HG02943 (cell line): ENCODE results near the gene DIAPH1.

ENCODE experiments used
- ATAC-seq: cut with Tn5 transposase; IDR thresholded peaks from one replicate; pipeline ENCODE4 v1.9.1; 2021; ENCODE audit warnings: mild to moderate bottlenecking, low read depth, moderate library complexity; ENCODE audit not compliant: unreplicated experiment

The DIAPH1 gene

DNA sequence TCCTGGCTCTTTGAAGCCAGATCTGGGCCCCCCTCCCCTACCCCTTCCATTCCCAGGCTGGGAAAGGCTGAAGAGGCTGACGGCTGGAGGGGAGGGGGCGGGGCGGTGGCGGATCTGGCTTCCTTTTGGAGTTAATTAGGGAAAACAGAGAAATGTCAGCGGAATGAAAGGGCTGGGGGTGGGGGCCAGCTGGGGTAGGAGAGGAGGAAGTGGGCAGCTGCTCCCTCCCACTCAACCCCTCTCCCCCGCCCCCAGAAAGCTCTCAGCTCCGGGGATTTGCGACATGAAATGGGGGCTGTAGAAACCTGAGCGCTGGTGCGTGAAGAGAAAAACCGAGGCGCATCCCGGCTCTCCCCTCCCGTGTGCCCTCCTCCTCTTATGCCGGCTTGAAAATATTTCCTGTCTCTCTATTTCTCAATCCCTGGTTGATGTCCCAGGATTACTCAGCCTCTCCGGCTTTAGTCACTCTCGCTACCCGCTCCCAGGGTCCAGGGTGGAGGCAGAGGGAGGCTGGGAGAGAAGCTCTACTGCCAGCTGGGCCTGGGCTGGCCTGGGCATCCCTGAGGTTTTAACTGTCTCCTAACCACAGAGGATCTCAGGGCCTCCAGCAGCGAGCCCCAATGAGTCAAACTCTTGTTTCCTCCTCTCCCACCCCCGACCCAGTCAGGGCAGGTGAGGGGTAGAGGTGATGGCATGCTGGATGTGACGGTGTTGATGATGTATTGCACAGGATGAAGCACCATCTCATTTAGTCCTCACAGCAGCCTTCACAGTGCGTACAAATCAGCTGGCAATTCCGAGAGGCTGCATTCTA is 109.8 kb downstream of the DIAPH1 start:
- no peak for ATAC-seq

DNA sequence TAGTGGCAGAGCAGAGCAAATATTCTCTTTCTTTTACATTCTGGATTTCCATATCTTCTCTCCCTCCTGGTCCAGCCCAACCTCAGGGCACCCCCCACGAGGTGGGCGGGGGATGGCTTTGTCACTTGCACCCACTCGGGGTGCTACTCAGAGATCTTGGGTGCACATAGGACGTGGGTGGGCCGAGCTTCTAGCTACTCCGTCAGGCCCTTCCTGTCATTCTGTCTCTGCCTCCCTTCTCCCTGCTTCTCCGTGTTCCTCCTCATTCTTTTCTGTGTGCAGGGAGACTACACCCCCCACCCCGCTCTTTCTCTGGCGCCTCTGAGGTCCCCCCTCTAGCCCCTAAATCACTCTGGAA is 110.4 kb downstream of the DIAPH1 start:
- ATAC-seq = no peak

DNA sequence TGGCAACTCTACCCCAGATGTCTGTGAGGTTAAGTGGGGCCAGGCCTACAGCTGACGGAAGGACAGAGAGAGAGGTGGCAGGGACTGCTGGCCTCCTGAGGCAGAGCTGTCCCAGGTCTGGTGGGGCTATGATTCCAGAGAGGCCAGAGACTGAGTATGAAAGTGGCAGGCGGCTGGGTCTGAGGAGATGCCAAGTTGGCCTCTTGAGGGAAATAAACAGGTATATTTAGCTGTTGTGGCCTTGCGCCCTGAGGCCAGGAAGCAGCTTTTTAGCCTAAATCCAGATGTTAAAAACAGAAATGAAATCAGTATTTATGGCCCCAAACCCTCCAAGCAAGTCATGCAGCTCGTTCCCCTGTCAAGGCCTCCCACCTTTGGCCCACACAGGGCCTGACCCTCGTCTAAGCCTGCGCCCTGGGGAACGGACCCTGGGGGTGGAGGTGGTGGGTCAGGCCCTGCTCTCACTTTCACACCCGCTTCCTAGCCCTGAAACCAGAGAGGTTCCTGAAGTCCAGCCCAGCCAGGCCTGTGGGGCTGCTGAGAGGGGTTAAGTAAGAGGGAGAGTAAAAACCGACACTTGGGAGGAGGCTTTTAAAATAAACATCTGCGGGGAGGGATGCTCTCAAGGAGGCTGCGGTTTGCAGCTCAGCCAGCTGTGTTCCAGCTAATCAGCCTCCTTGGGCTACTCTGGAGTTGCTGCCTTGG is 111.3 kb downstream of the DIAPH1 start:
- ATAC-seq = peak; percentile 49

DNA sequence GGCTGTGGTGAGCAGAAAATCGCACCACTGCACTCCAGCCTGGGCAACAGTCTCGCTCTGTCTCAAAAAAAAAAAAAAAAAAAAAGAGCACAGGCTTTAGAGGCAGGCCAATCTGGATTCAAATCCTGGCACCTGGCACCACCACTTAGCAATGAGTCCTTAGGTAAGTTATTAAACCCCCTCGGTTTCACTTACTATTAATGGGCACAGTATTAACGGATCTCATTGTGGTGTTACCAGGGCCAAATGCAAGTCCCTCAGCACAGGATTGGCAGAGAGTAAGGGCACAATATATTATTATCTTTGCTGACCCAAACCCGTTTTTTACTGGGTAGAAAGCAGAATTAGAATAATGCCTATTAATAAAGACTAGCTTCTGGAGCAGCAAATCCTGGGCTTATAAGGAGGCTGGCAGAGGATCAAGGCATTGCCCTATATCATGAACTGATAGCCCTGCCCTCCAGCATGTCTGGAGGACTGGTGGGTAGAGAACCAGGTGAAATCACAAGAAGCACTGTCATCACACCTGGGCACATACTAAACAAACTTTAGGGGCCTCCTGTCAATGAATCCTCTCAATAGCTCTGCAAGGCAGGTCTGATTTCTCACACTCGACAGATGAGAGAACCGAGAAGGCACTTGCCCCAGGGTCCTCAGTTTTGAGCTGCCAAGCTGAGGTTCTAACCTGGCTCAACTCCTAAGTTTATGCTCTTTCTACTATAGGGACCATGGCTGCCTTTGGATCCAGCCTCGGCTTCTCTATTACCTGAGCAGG is 112.2 kb downstream of the DIAPH1 start:
- ATAC-seq = no peak

DNA sequence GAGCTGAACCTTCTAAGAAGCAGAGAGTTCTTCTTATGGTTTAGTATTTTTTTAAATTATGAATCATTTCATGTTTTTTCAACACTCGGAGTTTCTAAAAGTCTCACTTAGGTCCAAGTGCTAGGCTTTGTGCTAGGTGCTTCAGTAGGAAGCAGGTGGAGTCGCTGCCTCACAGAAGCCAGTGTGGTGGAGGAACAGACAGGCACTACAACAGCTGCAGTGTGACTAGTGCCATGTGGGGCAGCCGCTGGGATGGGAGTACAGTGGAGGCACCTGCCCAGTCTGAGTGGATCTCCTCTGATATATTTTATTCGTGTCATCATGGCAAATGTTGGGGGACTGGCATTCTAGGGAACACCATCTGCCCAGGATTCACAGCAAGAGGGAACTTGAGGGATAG is 114.6 kb downstream of the DIAPH1 start:
- no peak for ATAC-seq

DNA sequence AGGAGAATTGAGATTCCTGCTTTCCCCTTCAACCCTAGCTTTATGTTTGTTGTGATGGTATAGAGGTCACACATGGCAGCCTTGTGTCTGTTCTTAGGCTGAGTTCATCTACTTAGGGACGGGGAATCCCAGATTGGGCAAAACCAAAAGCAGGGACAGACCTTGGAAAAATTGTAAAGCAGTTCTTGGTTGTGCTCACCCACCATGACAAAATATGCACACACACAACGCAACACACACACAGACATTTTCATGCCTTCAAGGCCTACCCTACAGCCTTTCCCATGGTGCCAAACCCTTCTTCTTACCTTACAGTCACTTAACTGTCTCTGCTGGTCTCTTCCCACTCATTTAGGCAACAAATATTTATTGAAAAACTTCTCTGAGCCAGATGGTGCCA is 115.1 kb downstream of the DIAPH1 start:
- no peak for ATAC-seq

DNA sequence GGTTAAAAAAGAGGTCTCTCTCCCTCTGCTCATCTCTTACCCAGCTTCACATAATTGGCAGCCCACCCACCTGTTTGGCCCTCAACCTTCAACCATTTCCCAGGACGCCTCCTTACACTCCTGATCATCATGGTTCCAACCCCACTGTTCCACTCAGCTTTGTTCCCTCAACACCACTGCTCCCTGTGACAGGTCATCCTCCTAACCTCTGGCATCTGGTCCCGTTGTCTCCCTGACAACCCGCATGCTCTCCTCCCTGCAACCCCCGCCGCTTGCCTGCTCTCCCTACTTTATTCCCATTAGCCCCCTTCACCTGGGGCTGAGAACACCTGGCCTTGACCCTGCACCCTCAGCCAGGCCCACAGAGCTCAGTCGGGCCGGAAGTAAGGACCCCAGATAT is 117.0 kb downstream of the DIAPH1 start:
- ATAC-seq = no peak

DNA sequence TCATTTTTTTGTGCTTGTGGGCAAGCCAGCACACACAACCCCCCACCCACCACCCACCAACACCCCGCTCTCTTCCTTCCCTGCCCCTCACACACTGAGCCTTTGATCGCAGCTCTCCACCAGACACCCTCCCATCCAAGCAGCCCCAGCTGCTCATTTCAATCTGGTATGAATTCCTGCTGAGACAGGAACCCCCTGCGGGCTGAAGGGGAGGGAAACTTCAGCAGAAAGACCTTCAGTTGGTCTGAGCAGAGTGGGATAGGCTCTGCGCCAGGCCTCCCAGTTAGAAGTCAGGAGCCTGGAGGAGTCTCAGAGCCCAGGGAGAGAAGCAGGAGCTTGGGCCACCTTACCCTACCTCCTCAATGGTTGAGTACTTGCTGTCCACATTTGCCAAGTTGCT is 122.8 kb downstream of the DIAPH1 start:
- no peak for ATAC-seq

DNA sequence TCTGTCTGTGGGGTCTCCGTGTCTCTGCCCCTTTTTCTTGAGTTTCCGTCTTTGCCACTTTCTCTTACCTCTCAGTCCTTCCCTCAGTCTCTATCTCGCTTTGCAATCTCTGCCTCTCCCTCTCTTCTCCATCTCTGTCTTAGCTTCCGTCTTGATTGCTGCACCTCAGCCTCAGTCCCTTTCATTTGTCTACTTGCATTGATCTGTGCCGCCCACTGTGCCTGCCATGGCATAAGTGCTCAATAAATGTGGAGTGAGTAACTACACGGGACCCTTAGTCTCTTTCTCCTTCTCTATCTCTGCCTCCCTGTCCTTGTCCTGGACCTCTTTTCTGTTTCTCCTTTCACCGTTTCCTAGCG is 123.4 kb downstream of the DIAPH1 start:
- ATAC-seq = no peak

DNA sequence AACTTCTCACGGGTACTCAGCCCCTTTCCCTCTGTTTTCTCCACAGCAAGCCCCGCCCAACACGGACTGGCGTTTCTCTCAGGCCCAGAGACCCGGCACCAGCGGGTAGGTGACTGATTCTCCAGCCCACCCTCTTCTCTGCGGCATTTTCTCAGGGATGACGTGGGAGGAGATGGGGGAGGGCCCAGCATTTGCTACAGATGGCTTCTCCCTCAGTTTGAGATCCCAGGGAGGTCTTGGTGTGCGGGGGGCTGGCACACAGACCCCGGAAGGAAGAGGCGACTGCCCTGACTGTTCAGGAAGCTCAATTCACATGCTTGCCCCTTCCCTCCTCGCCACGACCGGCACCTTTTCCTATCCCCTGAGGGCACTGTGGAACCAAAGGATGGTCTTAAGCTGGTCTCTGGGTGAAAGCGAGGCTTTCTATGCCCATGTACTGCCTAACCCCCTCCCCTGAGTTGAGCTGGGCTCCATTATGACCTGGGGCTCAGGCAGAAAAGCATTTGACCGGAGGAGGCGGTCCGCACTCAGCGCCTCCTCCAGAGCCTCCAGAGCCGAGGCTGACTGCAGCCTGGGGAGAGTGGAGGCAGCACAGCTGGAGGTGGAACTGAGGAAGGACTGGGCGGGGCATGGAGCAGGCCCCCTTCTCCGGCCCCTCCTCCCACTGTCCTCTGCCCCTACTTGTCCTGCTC is 123.9 kb downstream of the DIAPH1 start:
- ATAC-seq = no peak

DNA sequence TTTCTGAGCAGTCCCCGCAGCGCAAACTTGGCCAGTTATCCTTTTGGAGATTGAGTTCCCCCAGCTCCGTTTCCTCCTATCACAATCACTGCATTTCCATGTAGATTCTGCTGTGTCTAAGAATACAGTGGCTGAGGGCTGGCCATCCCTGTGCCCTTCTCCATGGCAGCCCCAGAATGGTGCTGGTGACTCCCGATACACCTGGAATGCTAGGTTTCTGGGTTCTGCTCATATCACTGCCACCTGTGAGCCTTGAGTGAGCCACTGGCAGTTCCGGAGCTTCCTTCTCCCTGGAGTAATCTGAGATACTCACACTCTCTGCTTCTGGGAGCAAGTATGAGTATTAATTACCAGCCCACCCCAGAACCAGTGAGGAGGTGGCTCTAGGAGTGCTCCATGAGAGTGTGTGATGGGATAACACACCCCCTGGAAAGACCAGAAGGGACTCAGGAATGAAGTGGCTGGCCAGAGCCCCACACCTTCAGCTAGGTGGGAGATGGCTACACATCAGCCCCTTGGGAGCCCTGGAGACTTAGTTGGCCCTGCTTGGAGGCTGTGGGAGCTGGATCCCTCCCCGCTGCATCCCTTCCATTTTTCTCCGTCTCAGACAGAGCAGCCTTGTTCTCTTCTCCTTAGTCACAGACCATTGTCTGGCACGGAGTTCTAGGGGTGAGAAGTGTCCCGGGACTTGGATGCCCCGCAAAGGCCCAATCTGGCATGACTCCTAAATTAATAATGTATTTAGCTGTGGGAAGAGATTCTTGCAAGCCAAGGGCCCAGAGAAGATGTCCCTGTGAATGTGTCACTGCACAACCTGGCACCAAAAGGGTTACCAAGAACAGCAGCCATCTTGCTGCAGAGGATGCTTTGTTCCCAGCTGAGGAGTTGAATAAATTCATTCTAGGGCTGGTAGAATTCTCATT is 125.0 kb downstream of the DIAPH1 start:
- no peak for ATAC-seq

DNA sequence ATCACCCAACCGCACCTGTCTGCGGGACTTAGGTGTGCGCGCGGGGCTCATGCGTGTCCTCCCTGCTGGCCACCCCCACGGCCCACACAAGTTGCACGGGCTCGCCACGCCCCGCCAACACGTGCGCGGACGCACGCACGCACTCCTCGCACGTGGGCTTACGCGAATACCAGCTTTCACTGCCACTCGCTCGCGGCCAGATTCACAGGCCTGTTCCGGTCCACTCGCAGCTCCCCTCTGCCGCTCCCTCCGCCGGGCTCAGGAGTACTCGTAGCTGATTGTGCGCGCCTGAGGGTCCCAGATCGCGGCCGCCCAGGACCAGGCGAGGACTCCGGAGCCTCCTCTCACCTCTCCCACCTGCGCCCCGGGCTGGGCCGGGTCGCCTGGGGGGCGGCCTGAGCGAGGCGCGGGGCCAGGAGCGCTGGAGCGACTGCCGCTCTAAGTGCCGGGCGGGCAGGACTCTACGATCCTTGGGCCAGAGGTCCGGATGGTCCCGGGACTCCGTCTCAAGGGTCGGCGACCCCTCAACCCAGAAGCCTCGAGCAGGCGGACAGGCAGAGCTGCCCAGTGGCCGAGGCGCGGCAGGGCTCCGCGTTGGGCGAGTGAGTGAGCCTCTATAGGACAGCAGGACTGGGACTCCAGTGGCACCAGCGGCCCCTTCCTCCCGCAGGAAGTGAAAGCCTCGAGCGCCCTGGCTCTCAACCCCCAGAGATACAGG is 126.5 kb downstream of the DIAPH1 start:
- ATAC-seq = no peak

DNA sequence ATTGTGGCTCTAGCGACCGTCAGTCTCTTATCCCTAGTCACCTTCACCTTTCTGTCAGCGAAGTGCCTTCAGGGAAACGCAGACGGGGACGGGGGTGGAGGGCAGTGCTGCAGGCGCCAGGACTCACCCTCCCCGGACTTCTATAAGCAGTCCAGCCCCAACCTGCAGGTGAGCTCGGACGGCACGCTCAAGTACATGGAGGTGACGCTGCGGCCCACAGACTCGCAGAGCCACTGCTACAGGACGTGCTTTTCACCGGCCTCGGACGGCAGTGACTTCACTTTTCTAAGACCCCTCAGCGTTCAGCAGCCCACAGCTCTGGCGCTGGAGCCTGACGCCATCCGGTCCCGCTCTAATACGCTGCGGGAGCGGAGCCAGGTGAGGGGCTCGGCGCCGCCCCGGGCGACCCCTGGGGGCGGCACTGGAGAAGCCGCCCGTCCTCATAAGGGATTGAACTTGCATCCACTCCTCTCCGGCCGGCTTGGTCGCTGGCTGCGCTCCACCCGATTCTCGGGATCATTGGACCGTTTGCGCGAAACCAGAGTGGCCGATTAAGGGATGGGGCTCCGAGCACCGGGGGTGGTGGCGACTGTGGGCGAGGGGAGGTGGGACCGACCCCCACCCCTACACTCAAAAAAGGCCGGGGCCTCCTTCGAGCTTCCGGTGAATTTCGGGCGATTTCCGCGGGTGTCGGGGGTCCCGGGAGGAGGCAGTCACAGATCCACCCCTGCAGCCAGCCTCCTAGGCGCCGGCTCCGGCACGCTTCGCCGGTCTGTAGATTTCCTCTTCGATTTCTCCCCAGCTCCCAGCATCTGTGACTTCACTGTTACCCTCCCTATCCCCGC is 127.3 kb downstream of the DIAPH1 start:
- ATAC-seq = no peak

DNA sequence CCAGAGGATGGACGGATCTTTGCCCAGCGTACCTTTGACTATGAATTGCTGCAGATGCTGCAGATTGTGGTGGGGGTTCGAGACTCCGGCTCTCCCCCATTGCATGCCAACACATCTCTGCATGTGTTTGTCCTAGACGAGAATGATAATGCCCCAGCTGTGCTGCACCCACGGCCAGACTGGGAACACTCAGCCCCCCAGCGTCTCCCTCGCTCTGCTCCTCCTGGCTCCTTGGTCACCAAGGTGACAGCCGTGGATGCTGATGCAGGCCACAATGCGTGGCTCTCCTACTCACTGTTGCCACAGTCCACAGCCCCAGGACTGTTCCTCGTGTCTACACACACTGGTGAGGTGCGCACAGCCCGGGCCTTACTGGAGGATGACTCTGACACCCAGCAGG is 128.0 kb downstream of the DIAPH1 start:
- no peak for ATAC-seq

DNA sequence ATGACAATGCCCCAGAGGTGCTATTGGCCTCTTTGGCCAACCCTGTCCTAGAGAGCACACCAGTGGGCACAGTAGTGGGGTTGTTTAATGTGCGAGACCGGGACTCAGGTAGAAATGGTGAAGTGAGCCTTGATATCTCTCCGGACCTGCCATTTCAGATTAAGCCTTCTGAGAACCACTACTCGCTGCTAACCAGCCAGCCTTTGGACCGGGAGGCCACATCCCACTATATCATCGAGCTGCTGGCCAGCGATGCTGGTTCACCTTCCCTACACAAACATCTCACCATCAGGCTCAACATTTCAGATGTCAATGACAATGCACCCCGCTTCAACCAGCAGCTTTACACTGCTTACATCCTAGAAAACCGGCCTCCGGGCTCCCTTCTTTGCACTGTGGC is 128.5 kb downstream of the DIAPH1 start:
- ATAC-seq = no peak

DNA sequence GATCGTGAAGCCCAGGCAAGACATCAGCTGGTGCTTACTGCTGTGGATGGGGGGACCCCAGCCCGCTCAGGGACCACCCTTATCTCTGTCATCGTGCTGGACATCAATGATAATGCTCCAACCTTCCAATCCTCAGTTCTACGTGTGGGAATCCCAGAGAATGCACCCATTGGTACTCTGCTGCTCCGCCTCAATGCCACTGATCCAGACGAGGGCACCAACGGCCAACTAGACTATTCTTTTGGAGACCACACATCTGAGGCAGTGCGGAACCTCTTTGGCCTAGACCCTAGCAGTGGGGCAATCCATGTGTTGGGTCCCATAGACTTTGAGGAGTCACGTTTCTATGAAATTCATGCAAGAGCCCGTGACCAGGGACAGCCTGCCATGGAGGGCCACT is 129.0 kb downstream of the DIAPH1 start:
- ATAC-seq = no peak

DNA sequence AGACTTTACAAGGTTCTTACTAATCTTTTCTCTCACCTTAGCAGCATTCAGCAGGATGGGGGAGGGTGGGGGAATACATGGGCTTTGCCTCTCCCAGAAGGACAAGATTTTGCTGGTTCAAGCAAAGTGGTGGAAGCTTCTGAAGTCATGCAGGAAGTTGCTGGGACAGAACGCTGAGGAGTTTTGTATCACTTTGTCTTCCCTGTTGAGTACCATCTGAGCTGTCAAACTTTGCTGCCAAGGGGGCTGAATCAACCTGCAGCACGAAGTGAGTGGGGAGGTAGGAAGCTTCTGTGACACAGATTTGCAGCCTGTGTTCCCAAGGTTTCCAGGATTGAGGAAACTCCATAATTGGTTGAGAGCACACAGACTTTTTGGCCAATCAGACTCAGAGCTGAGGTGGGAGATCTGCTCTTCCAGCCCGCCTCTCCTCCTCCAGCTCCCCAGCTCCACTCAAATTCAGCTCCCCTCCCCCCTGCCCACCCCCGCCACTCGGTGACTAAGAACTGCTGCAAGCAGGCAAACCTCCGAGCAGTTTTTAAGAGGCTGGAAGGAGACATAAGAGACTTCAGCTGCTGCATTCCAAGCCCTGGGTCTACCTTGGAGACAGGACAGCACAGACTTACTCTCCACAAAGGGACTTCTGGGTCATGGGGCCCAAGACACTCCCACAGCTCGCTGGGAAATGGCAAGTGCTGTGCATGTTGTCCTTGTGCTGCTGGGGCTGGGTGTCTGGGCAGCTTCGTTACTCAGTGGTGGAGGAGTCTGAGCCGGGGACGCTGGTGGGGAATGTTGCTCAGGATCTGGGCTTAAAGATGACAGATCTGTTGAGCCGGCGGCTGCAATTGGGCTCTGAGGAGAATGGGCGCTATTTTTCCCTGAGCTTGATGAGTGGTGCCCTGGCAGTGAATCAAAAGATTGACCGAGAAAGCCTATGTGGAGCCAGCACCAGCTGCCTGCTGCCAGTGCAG is 129.9 kb downstream of the DIAPH1 start, which contains the start of gene PCDHGC5:
PCDHGC5 (plus strand) TSS at position 491 of the 971 bp plus-strand sequence; CDS start at position 651, 160 bp downstream.
- no peak for ATAC-seq
